ENCODE results near the gene PDS5A. TPM values are rescaled to one million over a fixed set of nuclear protein-coding genes. Genes with fewer than 3 reads are reported as not detected.

The PDS5A gene
- total and polyA plus RNA-seq, 11 donors = 10.9 to 41.6 (median 30.3) TPM

- WGBS, 4 donors = 93 to 97% (median 96%) methylated on average over 3 of the region's 3 CpGs
- Histone ChIP-seq H3K27me3 (no peaks in the 10 kb centered on the region), H3K4me3 (no peak overlapping the region), H3K27ac (no peak overlapping the region), H3K36me3 (peaks cover 0 to 99% (median 91%) of the 10 kb centered on the region in 9 donors), H3K9me3 (no peaks in the 10 kb centered on the region), H3K4me1 (no peaks in the 10 kb centered on the region)
- no peak for ATAC-seq
- DNase-seq = no peak
- TF ChIP-seq POLR2A (IDR thresholded peaks at IDR 0.05) = no peak
- TF ChIP-seq, protein P1, sequence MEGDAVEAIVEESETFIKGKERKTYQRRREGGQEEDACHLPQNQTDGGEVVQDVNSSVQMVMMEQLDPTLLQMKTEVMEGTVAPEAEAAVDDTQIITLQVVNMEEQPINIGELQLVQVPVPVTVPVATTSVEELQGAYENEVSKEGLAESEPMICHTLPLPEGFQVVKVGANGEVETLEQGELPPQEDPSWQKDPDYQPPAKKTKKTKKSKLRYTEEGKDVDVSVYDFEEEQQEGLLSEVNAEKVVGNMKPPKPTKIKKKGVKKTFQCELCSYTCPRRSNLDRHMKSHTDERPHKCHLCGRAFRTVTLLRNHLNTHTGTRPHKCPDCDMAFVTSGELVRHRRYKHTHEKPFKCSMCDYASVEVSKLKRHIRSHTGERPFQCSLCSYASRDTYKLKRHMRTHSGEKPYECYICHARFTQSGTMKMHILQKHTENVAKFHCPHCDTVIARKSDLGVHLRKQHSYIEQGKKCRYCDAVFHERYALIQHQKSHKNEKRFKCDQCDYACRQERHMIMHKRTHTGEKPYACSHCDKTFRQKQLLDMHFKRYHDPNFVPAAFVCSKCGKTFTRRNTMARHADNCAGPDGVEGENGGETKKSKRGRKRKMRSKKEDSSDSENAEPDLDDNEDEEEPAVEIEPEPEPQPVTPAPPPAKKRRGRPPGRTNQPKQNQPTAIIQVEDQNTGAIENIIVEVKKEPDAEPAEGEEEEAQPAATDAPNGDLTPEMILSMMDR (IDR thresholded peaks at IDR 0.05) = no peak
- intact Hi-C loops (cut with DNase I) = no loop called here
These were observed 84.0 kb downstream of the PDS5A start for GRCh38 chr4:39893693-39894072.

DNA sequence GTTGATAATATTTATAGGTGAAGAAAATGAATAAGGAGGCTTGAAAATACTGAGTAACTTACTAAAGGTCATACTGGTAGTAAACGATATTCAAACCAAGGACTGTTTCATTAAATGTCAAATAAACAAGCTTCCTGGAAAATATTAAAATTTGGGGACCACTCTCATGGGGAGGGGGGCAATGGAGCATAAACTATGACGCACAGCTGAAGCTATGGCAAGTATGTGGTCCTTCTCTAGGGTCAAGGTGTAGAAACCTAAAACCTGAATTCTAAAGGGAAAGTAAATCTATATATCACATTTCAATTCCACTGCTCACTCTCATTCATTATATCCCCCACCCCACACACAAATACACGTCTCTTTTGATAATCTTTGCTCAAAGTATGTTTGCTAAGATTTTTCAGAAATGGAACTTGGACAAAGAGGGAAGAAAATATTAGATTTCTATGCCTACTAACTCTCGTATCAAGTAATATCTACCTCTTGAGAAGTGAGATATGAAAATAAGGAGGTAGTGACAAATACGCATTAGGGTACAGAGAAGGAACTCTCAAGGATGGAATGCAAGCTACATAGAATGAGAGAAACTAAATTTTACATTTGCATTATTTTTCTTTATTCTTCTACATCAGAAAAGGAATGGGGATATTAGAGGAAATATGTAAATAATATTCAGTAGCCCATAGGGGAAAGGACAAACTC is 84.6 kb downstream of the PDS5A start:
- Histone ChIP-seq H3K27ac (no peak overlapping the region), H3K4me3 (no peak overlapping the region), H3K36me3 (peaks cover 0 to 99% (median 91%) of the 10 kb centered on the region in 9 donors), H3K4me1 (no peaks in the 10 kb centered on the region), H3K27me3 (no peaks in the 10 kb centered on the region), H3K9me3 (no peaks in the 10 kb centered on the region)
- DNase-seq = no peak
- WGBS, 4 donors = 93 to 96% (median 95%) methylated on average over 5 of the region's 5 CpGs
- no peak for ATAC-seq
- no peak for TF ChIP-seq POLR2A (IDR thresholded peaks at IDR 0.05)
- TF ChIP-seq, protein P1 (IDR thresholded peaks at IDR 0.05) = no peak
- intact Hi-C loops (cut with DNase I) = no loop called here

DNA sequence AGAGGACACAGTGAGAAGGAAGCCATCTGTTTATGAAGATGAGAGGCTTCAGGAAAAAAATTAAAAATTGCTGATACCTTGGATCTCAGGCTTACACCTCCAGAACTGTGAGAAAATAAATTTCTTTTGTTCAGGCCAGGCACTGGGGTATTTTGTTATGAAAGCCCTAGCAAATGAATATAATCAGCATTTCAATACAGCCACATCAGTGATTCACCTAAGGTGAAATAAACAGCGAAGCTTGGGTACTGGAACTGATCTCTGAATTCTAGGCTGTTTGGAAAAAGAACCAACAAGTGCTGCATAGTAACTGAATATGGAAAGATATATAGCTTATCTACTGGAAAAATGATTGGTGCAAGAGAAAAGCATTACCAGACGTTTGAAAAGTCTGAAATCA is 88.5 kb downstream of the PDS5A start:
- H3K4me3 ChIP-seq = no peak overlapping the region
- H3K4me1 ChIP-seq = no peaks in the 10 kb centered on the region
- H3K27ac ChIP-seq = no peak overlapping the region
- ATAC-seq = no peak
- DNase-seq = no peak
- peaks cover 0 to 99% (median 86%) of the 10 kb centered on the region in 9 donors for H3K36me3 ChIP-seq
- no peaks in the 10 kb centered on the region for H3K27me3 ChIP-seq
- TF ChIP-seq, protein P1 (IDR thresholded peaks at IDR 0.05) = no peak
- no peak for TF ChIP-seq POLR2A (IDR thresholded peaks at IDR 0.05)
- H3K9me3 ChIP-seq = no peaks in the 10 kb centered on the region
- intact Hi-C loops (cut with DNase I) = no loop called here
- 80 to 83% (median 83%) methylated on average over 2 of the region's 2 CpGs for WGBS, 4 donors

DNA sequence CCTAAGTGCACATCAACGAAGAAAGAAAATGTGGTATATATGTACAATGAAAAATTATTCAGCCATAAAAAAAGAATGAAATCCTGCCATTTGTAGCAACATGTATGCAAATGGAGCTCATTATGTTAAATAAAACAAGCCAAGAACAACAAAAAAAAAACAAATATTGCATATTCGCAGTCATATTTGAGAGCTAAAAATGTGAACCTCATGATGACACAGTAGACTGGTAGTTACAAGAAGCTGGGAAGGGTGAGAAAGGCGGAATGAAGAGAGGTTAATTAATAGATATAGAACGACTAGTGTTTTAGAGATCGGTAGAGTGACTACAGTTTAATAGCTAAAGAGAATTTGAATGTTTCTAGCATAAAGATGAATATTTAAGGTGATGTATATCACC is 89.2 kb downstream of the PDS5A start:
- WGBS, 4 donors = 94 to 98% (median 96%) methylated on average over 5 of the region's 5 CpGs
- peaks cover 0 to 94% (median 86%) of the 10 kb centered on the region in 9 donors for H3K36me3 ChIP-seq

More for the DNA sequence above, 89.2 kb downstream of the PDS5A start:
- Histone ChIP-seq H3K9me3 (no peaks in the 10 kb centered on the region), H3K27ac (no peak overlapping the region), H3K27me3 (no peaks in the 10 kb centered on the region), H3K4me1 (no peaks in the 10 kb centered on the region), H3K4me3 (no peak overlapping the region)
- DNase-seq = no peak
- intact Hi-C loops (cut with DNase I) = no loop called here
- no peak for ATAC-seq
- no peak for TF ChIP-seq POLR2A (IDR thresholded peaks at IDR 0.05)
- TF ChIP-seq, protein P1 (IDR thresholded peaks at IDR 0.05) = no peak

Data from heart left ventricle (tissue), 16 donors.